Uterus (tissue), 2 donors: Measurements from ENCODE around the gene LAIR1.

ENCODE experiments used
- POLR2A ChIP-seq, 2 donors: fragments of 450-650 bp; IDR thresholded peaks; one replicate each; pipeline ENCODE4 v1.6.1; 2016; ENCODE audit warnings: antibody characterized with exemption in 2 of 2, mild to moderate bottlenecking in 1 of 2, moderate library complexity in 1 of 2
- TF ChIP-seq, protein P1 (sequence below), 4 experiments: fragments of 200-600 bp in 2 of 4; fragments of 450-650 bp in 2 of 4; sonication (generic) in 2 of 4; IDR thresholded peaks; one replicate each; pipeline ENCODE4 v1.5.1; 2016 to 2019; ENCODE audit warnings: antibody characterized with exemption in 4 of 4, mild to moderate bottlenecking in 2 of 4, moderate library complexity in 1 of 4

DNA sequence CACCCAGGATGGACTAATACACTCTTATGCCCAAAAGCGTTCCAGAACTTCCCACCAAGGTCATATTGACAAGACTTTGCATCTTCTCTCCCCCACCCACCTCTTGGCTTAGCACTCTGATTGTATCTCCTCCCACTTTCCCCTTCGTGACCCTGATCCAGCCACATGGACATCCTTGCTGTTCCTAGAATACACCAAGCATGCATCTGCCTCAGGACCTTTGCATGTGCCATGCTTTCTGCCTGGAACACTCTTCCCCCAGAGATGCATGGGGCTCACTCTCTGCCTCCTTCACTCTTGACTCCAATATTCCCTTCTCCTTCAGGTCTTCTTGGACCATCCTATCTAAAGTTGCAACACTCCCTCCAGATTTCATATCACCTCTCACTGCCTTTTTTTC, 16.2 kb upstream of the LAIR1 start:
- TF ChIP-seq, protein P1, sequence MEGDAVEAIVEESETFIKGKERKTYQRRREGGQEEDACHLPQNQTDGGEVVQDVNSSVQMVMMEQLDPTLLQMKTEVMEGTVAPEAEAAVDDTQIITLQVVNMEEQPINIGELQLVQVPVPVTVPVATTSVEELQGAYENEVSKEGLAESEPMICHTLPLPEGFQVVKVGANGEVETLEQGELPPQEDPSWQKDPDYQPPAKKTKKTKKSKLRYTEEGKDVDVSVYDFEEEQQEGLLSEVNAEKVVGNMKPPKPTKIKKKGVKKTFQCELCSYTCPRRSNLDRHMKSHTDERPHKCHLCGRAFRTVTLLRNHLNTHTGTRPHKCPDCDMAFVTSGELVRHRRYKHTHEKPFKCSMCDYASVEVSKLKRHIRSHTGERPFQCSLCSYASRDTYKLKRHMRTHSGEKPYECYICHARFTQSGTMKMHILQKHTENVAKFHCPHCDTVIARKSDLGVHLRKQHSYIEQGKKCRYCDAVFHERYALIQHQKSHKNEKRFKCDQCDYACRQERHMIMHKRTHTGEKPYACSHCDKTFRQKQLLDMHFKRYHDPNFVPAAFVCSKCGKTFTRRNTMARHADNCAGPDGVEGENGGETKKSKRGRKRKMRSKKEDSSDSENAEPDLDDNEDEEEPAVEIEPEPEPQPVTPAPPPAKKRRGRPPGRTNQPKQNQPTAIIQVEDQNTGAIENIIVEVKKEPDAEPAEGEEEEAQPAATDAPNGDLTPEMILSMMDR (IDR thresholded peaks at IDR 0.05): no peak
- TF ChIP-seq POLR2A (IDR thresholded peaks at IDR 0.05): no peak
